Activated T-helper 17 cell treated with anti-CD3 and anti-CD28 coated beads, Interleukin-2, amount 50 U/mL, for 72 hours (primary cell): ENCODE results near the gene ABCD3. TPM values are rescaled to one million over a fixed set of nuclear protein-coding genes. Genes with fewer than 3 reads are reported as not detected.

ENCODE experiments used
- ATAC-seq: fragments of 150-1000 bp; cut with Tn5 transposase; replicated peaks from 2 replicates; pipeline ENCODE4 v1.10.0; 2021; ENCODE audit warnings: mild to moderate bottlenecking, moderate library complexity
- H3K27ac Mint-ChIP-seq: one replicate; pipeline ENCODE4 v1.8.0; 2022; ENCODE audit warnings: mixed read lengths
- H3K27me3 Mint-ChIP-seq: one replicate; pipeline ENCODE4 v1.8.0; 2022; ENCODE audit warnings: mixed read lengths
- H3K36me3 Mint-ChIP-seq: one replicate; pipeline ENCODE4 v1.8.0; 2022; ENCODE audit warnings: low read depth, mild to moderate bottlenecking, mixed read lengths
- H3K4me1 Mint-ChIP-seq: one replicate; pipeline ENCODE4 v1.8.0; 2022; ENCODE audit warnings: mixed read lengths
- H3K4me3 Mint-ChIP-seq: one replicate; pipeline ENCODE4 v1.8.0; 2022; ENCODE audit warnings: mild to moderate bottlenecking, mixed read lengths
- H3K9me3 Mint-ChIP-seq: one replicate; pipeline ENCODE4 v1.8.0; 2022; ENCODE audit warnings: mixed read lengths
- total RNA-seq, 2 donors: library from RNA; stranded (reverse); gene quantifications; one replicate each; pipeline ENCODE4 v1.2.3, GENCODE V29; 2022

Gene ABCD3
- total RNA-seq, 2 donors from 2014 or later: 18.8 to 27.6 TPM

- no peaks in the 10 kb centered on the region for H3K27me3 Mint-ChIP-seq
- H3K4me3 Mint-ChIP-seq: no peak overlapping the region
- peaks cover 69% of the 10 kb centered on the region for H3K36me3 Mint-ChIP-seq
- no peaks in the 10 kb centered on the region for H3K4me1 Mint-ChIP-seq
- H3K9me3 Mint-ChIP-seq: no peaks in the 10 kb centered on the region
- ATAC-seq: no peak
- peak overlapping the region; percentile 11 for H3K27ac Mint-ChIP-seq
Measured at GRCh38 chr1:94463056-94463764, 45.0 kb downstream of the ABCD3 start.

- Mint-ChIP-seq H3K4me3 (no peak overlapping the region), H3K9me3 (no peaks in the 10 kb centered on the region), H3K27ac (no peak overlapping the region), H3K4me1 (no peaks in the 10 kb centered on the region), H3K27me3 (no peaks in the 10 kb centered on the region), H3K36me3 (peaks cover 68% of the 10 kb centered on the region)
- no peak for ATAC-seq
Measured at GRCh38 chr1:94463765-94464330, 45.7 kb downstream of the ABCD3 start.

- Mint-ChIP-seq H3K4me3 (no peak overlapping the region), H3K36me3 (peaks cover 66% of the 10 kb centered on the region), H3K27me3 (no peaks in the 10 kb centered on the region), H3K4me1 (no peaks in the 10 kb centered on the region), H3K27ac (no peak overlapping the region), H3K9me3 (no peaks in the 10 kb centered on the region)
- ATAC-seq: no peak
Measured at GRCh38 chr1:94468708-94469107, 50.5 kb downstream of the ABCD3 start.

GRCh38 chr1:94471271-94471670, 53.1 kb downstream of the ABCD3 start:
- Mint-ChIP-seq H3K4me1 (no peaks in the 10 kb centered on the region), H3K27ac (no peak overlapping the region), H3K27me3 (no peaks in the 10 kb centered on the region), H3K36me3 (peaks cover 46% of the 10 kb centered on the region), H3K9me3 (no peaks in the 10 kb centered on the region), H3K4me3 (no peak overlapping the region)
- no peak for ATAC-seq

GRCh38 chr1:94475232-94475631, 57.0 kb downstream of the ABCD3 start:
- no peaks in the 10 kb centered on the region for H3K4me1 Mint-ChIP-seq
- no peak for ATAC-seq
- no peaks in the 10 kb centered on the region for H3K9me3 Mint-ChIP-seq
- H3K27me3 Mint-ChIP-seq: no peaks in the 10 kb centered on the region
- H3K4me3 Mint-ChIP-seq: no peak overlapping the region
- no peak overlapping the region for H3K27ac Mint-ChIP-seq
- peaks cover 28% of the 10 kb centered on the region for H3K36me3 Mint-ChIP-seq

GRCh38 chr1:94479682-94480081, 61.5 kb downstream of the ABCD3 start:
- Mint-ChIP-seq H3K4me1 (no peaks in the 10 kb centered on the region), H3K4me3 (no peak overlapping the region), H3K27me3 (no peaks in the 10 kb centered on the region), H3K27ac (no peak overlapping the region), H3K36me3 (peaks cover 46% of the 10 kb centered on the region), H3K9me3 (no peaks in the 10 kb centered on the region)
- ATAC-seq: no peak

- no peak overlapping the region for H3K4me3 Mint-ChIP-seq
- H3K27me3 Mint-ChIP-seq: no peaks in the 10 kb centered on the region
- peak; percentile 76 for ATAC-seq
- H3K27ac Mint-ChIP-seq: no peak overlapping the region
- H3K9me3 Mint-ChIP-seq: no peaks in the 10 kb centered on the region
- peaks cover 40% of the 10 kb centered on the region for H3K36me3 Mint-ChIP-seq
- no peaks in the 10 kb centered on the region for H3K4me1 Mint-ChIP-seq
Measured at GRCh38 chr1:94481473-94481933, 63.3 kb downstream of the ABCD3 start.

GRCh38 chr1:94486990-94487389, 68.8 kb downstream of the ABCD3 start:
- no peak overlapping the region for H3K27ac Mint-ChIP-seq
- H3K4me1 Mint-ChIP-seq: no peaks in the 10 kb centered on the region
- H3K9me3 Mint-ChIP-seq: no peaks in the 10 kb centered on the region
- H3K27me3 Mint-ChIP-seq: no peaks in the 10 kb centered on the region
- H3K4me3 Mint-ChIP-seq: no peak overlapping the region
- ATAC-seq: no peak
- H3K36me3 Mint-ChIP-seq: peaks cover 68% of the 10 kb centered on the region

GRCh38 chr1:94490556-94490955, 72.4 kb downstream of the ABCD3 start:
- no peak overlapping the region for H3K27ac Mint-ChIP-seq
- H3K36me3 Mint-ChIP-seq: peaks cover 66% of the 10 kb centered on the region
- ATAC-seq: no peak
- H3K27me3 Mint-ChIP-seq: no peaks in the 10 kb centered on the region
- H3K9me3 Mint-ChIP-seq: no peaks in the 10 kb centered on the region
- no peak overlapping the region for H3K4me3 Mint-ChIP-seq
- H3K4me1 Mint-ChIP-seq: no peaks in the 10 kb centered on the region

- ATAC-seq: no peak
- Mint-ChIP-seq H3K4me1 (no peaks in the 10 kb centered on the region), H3K4me3 (no peak overlapping the region), H3K36me3 (peaks cover 61% of the 10 kb centered on the region), H3K27ac (no peak overlapping the region), H3K9me3 (no peaks in the 10 kb centered on the region), H3K27me3 (no peaks in the 10 kb centered on the region)
Measured at GRCh38 chr1:94496076-94496755, 78.0 kb downstream of the ABCD3 start.

GRCh38 chr1:94501426-94501825, 83.2 kb downstream of the ABCD3 start:
- no peak overlapping the region for H3K4me3 Mint-ChIP-seq
- ATAC-seq: no peak
- peaks cover 84% of the 10 kb centered on the region for H3K36me3 Mint-ChIP-seq
- H3K27ac Mint-ChIP-seq: no peak overlapping the region
- no peaks in the 10 kb centered on the region for H3K9me3 Mint-ChIP-seq
- H3K27me3 Mint-ChIP-seq: no peaks in the 10 kb centered on the region
- no peaks in the 10 kb centered on the region for H3K4me1 Mint-ChIP-seq

GRCh38 chr1:94501935-94502334, 83.7 kb downstream of the ABCD3 start:
- H3K27ac Mint-ChIP-seq: no peak overlapping the region

GRCh38 chr1:94503153-94503552, 85.0 kb downstream of the ABCD3 start:
- no peak overlapping the region for H3K27ac Mint-ChIP-seq
- H3K4me3 Mint-ChIP-seq: no peak overlapping the region
- peaks cover 80% of the 10 kb centered on the region for H3K36me3 Mint-ChIP-seq
- ATAC-seq: no peak
- H3K9me3 Mint-ChIP-seq: no peaks in the 10 kb centered on the region
- H3K27me3 Mint-ChIP-seq: no peaks in the 10 kb centered on the region
- H3K4me1 Mint-ChIP-seq: no peaks in the 10 kb centered on the region

More at GRCh38 chr1:94501935-94502334, 83.7 kb downstream of the ABCD3 start:
- no peaks in the 10 kb centered on the region for H3K4me1 Mint-ChIP-seq
- no peak for ATAC-seq
- no peak overlapping the region for H3K4me3 Mint-ChIP-seq
- H3K27me3 Mint-ChIP-seq: no peaks in the 10 kb centered on the region
- no peaks in the 10 kb centered on the region for H3K9me3 Mint-ChIP-seq
- H3K36me3 Mint-ChIP-seq: peaks cover 86% of the 10 kb centered on the region

GRCh38 chr1:94504601-94505000, 86.4 kb downstream of the ABCD3 start:
- H3K27ac Mint-ChIP-seq: no peak overlapping the region
- H3K4me3 Mint-ChIP-seq: no peak overlapping the region
- H3K36me3 Mint-ChIP-seq: peaks cover 79% of the 10 kb centered on the region
- H3K27me3 Mint-ChIP-seq: no peaks in the 10 kb centered on the region
- H3K9me3 Mint-ChIP-seq: no peaks in the 10 kb centered on the region
- no peak for ATAC-seq
- no peaks in the 10 kb centered on the region for H3K4me1 Mint-ChIP-seq

GRCh38 chr1:94512816-94513215, 94.6 kb downstream of the ABCD3 start:
- no peak for ATAC-seq
- no peaks in the 10 kb centered on the region for H3K4me1 Mint-ChIP-seq
- H3K36me3 Mint-ChIP-seq: peaks cover 70% of the 10 kb centered on the region
- H3K27ac Mint-ChIP-seq: no peak overlapping the region
- H3K9me3 Mint-ChIP-seq: no peaks in the 10 kb centered on the region
- H3K4me3 Mint-ChIP-seq: no peak overlapping the region
- H3K27me3 Mint-ChIP-seq: no peaks in the 10 kb centered on the region
